ENCODE measurements around the gene APEH.

DNA sequence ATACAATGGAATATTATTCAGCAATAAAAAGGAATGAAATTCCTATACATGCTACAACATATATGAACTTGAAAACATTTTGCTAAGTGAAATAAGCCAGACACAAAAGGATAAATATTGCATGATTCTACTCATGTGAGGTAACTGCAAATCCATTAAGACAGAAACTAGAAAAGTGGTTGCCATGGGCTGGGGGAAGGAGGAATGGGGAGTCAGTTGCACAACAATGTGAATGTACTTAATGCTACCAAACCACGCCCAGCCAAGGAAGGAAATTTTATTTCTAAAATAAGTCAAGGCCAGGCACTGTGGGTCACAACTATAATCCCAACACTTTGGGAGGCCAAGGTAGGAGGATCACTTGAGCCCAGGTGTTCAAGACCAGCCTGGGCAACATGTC lies 59.4 kb downstream of the APEH start:
- no peak for TF ChIP-seq REST (IDR thresholded peaks at IDR 0.05; ENCODE audit: low read depth)
- TF ChIP-seq USF1 (IDR thresholded peaks at IDR 0.05), result no peak
- no peak for TF ChIP-seq TAF1 (IDR thresholded peaks at IDR 0.05; ENCODE audit: low read depth)
- no peak for TF ChIP-seq FOXM1 (IDR thresholded peaks at IDR 0.05; ENCODE audit: borderline replicate concordance, low read depth)
- TF ChIP-seq CREB1 (IDR thresholded peaks at IDR 0.05; ENCODE audit: low read depth), result no peak
- no peak for TF ChIP-seq RAD21 (IDR thresholded peaks at IDR 0.05; ENCODE audit: low read depth)
- no peak for TF ChIP-seq YY1 (IDR thresholded peaks at IDR 0.05; ENCODE audit: low read depth)
- TF ChIP-seq NFIC (IDR thresholded peaks at IDR 0.05), result no peak
- TF ChIP-seq CEBPB (IDR thresholded peaks at IDR 0.05), result no peak
